H1 (cell line): ENCODE data around the gene MMS19.

ENCODE experiments used
- CTCF ChIP-seq, 3 experiments: IDR thresholded peaks; 1 replicate in 2 of 3; 2 replicates in 1 of 3; pipeline versions ENCODE4 v1.5.1 to v1.6.1; 2011; ENCODE audit warnings: low read length in 3 of 3, mild to moderate bottlenecking in 3 of 3, inconsistent platforms in 2 of 3, low read depth in 1 of 3, moderate library complexity in 1 of 3; ENCODE audit not compliant: insufficient read depth in 1 of 3; ENCODE audit errors: control extremely low read depth in 1 of 3
- EGR1 ChIP-seq: IDR thresholded peaks from 2 replicates; pipeline ENCODE4 v1.6.1; 2011; ENCODE audit warnings: low read depth, low read length, borderline replicate concordance
- EP300 ChIP-seq, 2 experiments: IDR thresholded peaks; 1 replicate in 1 of 2; 2 replicates in 1 of 2; pipeline ENCODE4 v1.6.1; 2011 to 2012; ENCODE audit warnings: low read depth in 2 of 2, low read length in 2 of 2, mild to moderate bottlenecking in 2 of 2, borderline replicate concordance in 1 of 2, inconsistent platforms in 1 of 2, moderate library complexity in 1 of 2
- EZH2 ChIP-seq: fragments of 200-600 bp; sonication (generic); IDR thresholded peaks from 2 replicates; pipeline ENCODE4 v1.7.1; 2012; ENCODE audit warnings: low read depth, mild to moderate bottlenecking, moderate library complexity, low read length, inconsistent platforms; ENCODE audit not compliant: severe bottlenecking
- KDM4A ChIP-seq: IDR thresholded peaks from one replicate; pipeline ENCODE4 v1.7.1; 2012; ENCODE audit warnings: low read depth, mild to moderate bottlenecking, moderate library complexity, low read length, inconsistent platforms; ENCODE audit not compliant: severe bottlenecking
- MAFK ChIP-seq: IDR thresholded peaks from 2 replicates; pipeline ENCODE4 v1.6.1; 2012; ENCODE audit warnings: low read depth, mild to moderate bottlenecking, improper control_type of control experiment, low read length
- POLR2AphosphoS5 ChIP-seq: IDR thresholded peaks from 2 replicates; pipeline ENCODE4 v1.6.1; 2011; ENCODE audit warnings: low read depth, low read length
- RFX5 ChIP-seq: IDR thresholded peaks from 2 replicates; pipeline ENCODE4 v1.6.1; 2011; ENCODE audit warnings: low read depth, low read length, improper control_type of control experiment, borderline replicate concordance
- SIN3A ChIP-seq, 2 experiments: IDR thresholded peaks in 1 of 2; conservative IDR thresholded peaks in 1 of 2; 2 replicates each; pipeline ENCODE4 v1.6.1; 2011 to 2012; ENCODE audit warnings: low read length in 2 of 2, improper control_type of control experiment in 1 of 2, low read depth in 1 of 2, mild to moderate bottlenecking in 1 of 2
- SP1 ChIP-seq: IDR thresholded peaks from 2 replicates; pipeline ENCODE4 v1.6.1; 2011; ENCODE audit warnings: low read depth, low read length
- SP4 ChIP-seq: IDR thresholded peaks from 2 replicates; pipeline ENCODE4 v1.6.1; 2012; ENCODE audit warnings: low read length, inconsistent platforms
- TAF1 ChIP-seq: IDR thresholded peaks from 2 replicates; pipeline ENCODE4 v1.6.1; 2011; ENCODE audit warnings: mild to moderate bottlenecking, low read depth, low read length
- YY1 ChIP-seq: IDR thresholded peaks from 2 replicates; pipeline ENCODE4 v1.6.1; 2011; ENCODE audit warnings: low read depth, mild to moderate bottlenecking, low read length
- ZNF274 ChIP-seq: IDR thresholded peaks from 2 replicates; pipeline ENCODE4 v1.7.0; 2012; ENCODE audit warnings: low read length, borderline replicate concordance; ENCODE audit errors: extremely low read depth

DNA sequence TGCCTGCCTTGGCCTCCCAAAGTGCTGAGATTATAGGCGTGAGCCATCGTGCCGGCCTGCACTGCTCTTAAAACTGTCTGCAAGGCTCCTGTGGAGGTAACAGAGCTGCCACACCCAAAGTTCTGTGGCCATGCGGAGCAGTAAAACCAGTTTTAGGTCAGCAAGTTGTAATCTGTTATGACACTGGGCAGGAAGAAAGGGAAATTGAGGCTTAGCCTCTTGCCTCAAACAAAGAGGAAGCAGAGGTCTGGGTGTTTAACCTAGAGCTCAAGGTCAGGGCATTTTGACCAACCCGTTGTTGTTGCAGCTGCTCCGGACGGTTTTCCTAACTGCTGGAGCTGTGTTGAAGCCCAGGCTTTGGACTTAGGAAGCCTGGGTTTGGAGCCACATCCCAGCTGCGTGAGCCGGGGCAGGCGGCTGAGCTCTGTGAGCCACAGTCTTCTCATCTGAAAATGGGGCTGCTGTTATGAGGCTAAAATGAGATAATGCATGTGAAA, 89.7 kb downstream of the MMS19 start:
- TF ChIP-seq EZH2 = no peak
- TF ChIP-seq CTCF (IDR thresholded peaks at IDR 0.05; ENCODE audit: control extremely low read depth in 1 of 3, insufficient read depth in 1 of 3, low read depth in 1 of 3, low read length in 3 of 3) = no peak
- no peak for TF ChIP-seq SP4
- no peak for TF ChIP-seq SP1
- no peak for TF ChIP-seq KDM4A
- TF ChIP-seq YY1 = no peak
- no peak for TF ChIP-seq EP300 (IDR thresholded peaks at IDR 0.05; ENCODE audit: borderline replicate concordance in 1 of 2, low read depth in 2 of 2, low read length in 2 of 2)
- no peak for TF ChIP-seq POLR2AphosphoS5
- no peak for TF ChIP-seq EGR1
- no peak for TF ChIP-seq SIN3A (conservative IDR thresholded peaks at IDR 0.05 in 1 of 2, IDR thresholded peaks at IDR 0.05 in 1 of 2; ENCODE audit: low read depth in 1 of 2, low read length in 2 of 2)
- no peak for TF ChIP-seq TAF1
- TF ChIP-seq RFX5 = no peak
- no peak for TF ChIP-seq MAFK
- TF ChIP-seq ZNF274 = no peak
